ENCODE data around the gene TRIOBP. TPM values are rescaled to one million over a fixed set of nuclear protein-coding genes. Genes with fewer than 3 reads are reported as not detected.

Gene TRIOBP
- total RNA-seq, 1 experiment from 2014 or later: 41.4 TPM

Other genes with a start within 250 kb of the TRIOBP start
- gene MFNG, start 210.7 kb upstream of the TRIOBP start, total RNA-seq (2014; rRNA removed; shearing (Covaris generic)): 0.86 and 0.95 TPM in 2 replicates
- 20.4 and 41.0 TPM in 2 replicates for gene CARD10, start 177.6 kb upstream of the TRIOBP start, total RNA-seq (2014; rRNA removed; shearing (Covaris generic))
- 18.2 and 23.0 TPM in 2 replicates for gene CDC42EP1, start 136.6 kb upstream of the TRIOBP start, total RNA-seq (2014; rRNA removed; shearing (Covaris generic))
- not detected in 2 replicates for gene LGALS2, start 117.0 kb upstream of the TRIOBP start, total RNA-seq (2014; rRNA removed; shearing (Covaris generic))
- gene GGA1, start 88.2 kb upstream of the TRIOBP start, total RNA-seq (2014; rRNA removed; shearing (Covaris generic)): 18.6 and 24.0 TPM in 2 replicates
- 0.07 TPM in 1 of 2 replicates, not detected in the other for gene SH3BP1, start 57.4 kb upstream of the TRIOBP start, total RNA-seq (2014; rRNA removed; shearing (Covaris generic))
- 10.8 and 11.7 TPM in 2 replicates for gene PDXP, start 38.3 kb upstream of the TRIOBP start, total RNA-seq (2014; rRNA removed; shearing (Covaris generic))
- 3,374 and 3,537 TPM in 2 replicates for gene LGALS1, start 21.4 kb upstream of the TRIOBP start, total RNA-seq (2014; rRNA removed; shearing (Covaris generic))
- gene NOL12, start 10.7 kb upstream of the TRIOBP start, total RNA-seq (2014; rRNA removed; shearing (Covaris generic)): 24.2 and 56.1 TPM in 2 replicates
- 8.8 and 11.4 TPM in 2 replicates for gene GCAT, start 110.9 kb downstream of the TRIOBP start, total RNA-seq (2014; rRNA removed; shearing (Covaris generic))
- not detected in 2 replicates for gene GALR3, start 126.3 kb downstream of the TRIOBP start, total RNA-seq (2014; rRNA removed; shearing (Covaris generic))
- 22.4 and 30.5 TPM in 2 replicates for gene ANKRD54, start 147.3 kb downstream of the TRIOBP start, total RNA-seq (2014; rRNA removed; shearing (Covaris generic))
- gene EIF3L, start 152.4 kb downstream of the TRIOBP start, total RNA-seq (2014; rRNA removed; shearing (Covaris generic)): 161 and 170 TPM in 2 replicates
- gene MICALL1, start 209.2 kb downstream of the TRIOBP start, total RNA-seq (2014; rRNA removed; shearing (Covaris generic)): 40.3 and 45.6 TPM in 2 replicates

All from A172 (cell line).